Measurements from ENCODE around the gene CARD10.

GRCh38 chr22:37456346-37456745 lies 62.9 kb downstream of the CARD10 start:
- no peak for TF ChIP-seq RAD21 (conservative IDR thresholded peaks at IDR 0.05)
- TF ChIP-seq EZH2 (IDR thresholded peaks at IDR 0.05; ENCODE audit: borderline replicate concordance, insufficient read depth, low read length, poor library complexity, severe bottlenecking) = no peak
- TF ChIP-seq CTCF (IDR thresholded peaks at IDR 0.05; ENCODE audit: poor library complexity, severe bottlenecking) = no peak
- no peak for TF ChIP-seq REST (IDR thresholded peaks at IDR 0.05; ENCODE audit: borderline replicate concordance)
- no peak for TF ChIP-seq EP300 (conservative IDR thresholded peaks at IDR 0.05; ENCODE audit: poor library complexity, severe bottlenecking)
